Loucy (cell line): Measurements from ENCODE around the gene CPED1.
A peak's percentile ranks its signal among the peaks of the same experiment; 100 is the strongest.

ENCODE experiments used
- H2AFZ ChIP-seq: fragments of 200-600 bp; sonication (generic); 2 replicates; pipeline ENCODE4 v1.6.0; 2016; ENCODE audit warnings: antibody characterized with exemption, mild to moderate bottlenecking, low read length, moderate library complexity
- H3F3A ChIP-seq: fragments of 200-600 bp; 2 replicates; pipeline ENCODE4 v1.6.0; 2016; ENCODE audit warnings: antibody characterized with exemption, low read depth, mild to moderate bottlenecking
- H3K27me3 ChIP-seq: fragments of 200-600 bp; sonication (generic); 2 replicates; pipeline ENCODE4 v1.6.1; 2014; ENCODE audit warnings: low read length, mild to moderate bottlenecking; ENCODE audit not compliant: insufficient read depth, poor library complexity, severe bottlenecking
- H3K36me3 ChIP-seq: fragments of 200-600 bp; sonication (generic); 2 replicates; pipeline ENCODE4 v1.6.1; 2016; ENCODE audit warnings: low read length; ENCODE audit not compliant: insufficient read depth
- H3K4me1 ChIP-seq: fragments of 200-600 bp; sonication (generic); 2 replicates; pipeline ENCODE4 v1.5.1; 2014; ENCODE audit warnings: low read length, mild to moderate bottlenecking; ENCODE audit not compliant: insufficient read depth, poor library complexity, severe bottlenecking
- H3K4me2 ChIP-seq: fragments of 200-600 bp; sonication (generic); 2 replicates; pipeline ENCODE4 v1.6.0; 2014; ENCODE audit warnings: antibody characterized with exemption, low read length, low read depth, mild to moderate bottlenecking; ENCODE audit not compliant: poor library complexity, severe bottlenecking
- H3K4me3 ChIP-seq: fragments of 200-600 bp; sonication (generic); 2 replicates; pipeline ENCODE4 v1.5.1; 2014; ENCODE audit warnings: low read length, mild to moderate bottlenecking, mixed read lengths; ENCODE audit not compliant: poor library complexity, severe bottlenecking
- H3K79me2 ChIP-seq: fragments of 200-600 bp; sonication (generic); 2 replicates; pipeline ENCODE4 v1.6.1; 2014; ENCODE audit warnings: low read length; ENCODE audit not compliant: insufficient read depth
- H3K9ac ChIP-seq: fragments of 200-600 bp; sonication (generic); 2 replicates; pipeline ENCODE4 v1.6.0; 2014; ENCODE audit warnings: mild to moderate bottlenecking, low read depth, low read length, moderate library complexity; ENCODE audit not compliant: poor library complexity, severe bottlenecking
- H3K9me2 ChIP-seq: fragments of 200-600 bp; sonication (generic); replicated peaks from 2 replicates; pipeline ENCODE4 v1.6.1; 2016; ENCODE audit warnings: low read depth, low read length, mixed read lengths
- H3K9me3 ChIP-seq: fragments of 200-600 bp; sonication (generic); 2 replicates; pipeline ENCODE4 v1.6.1; 2014; ENCODE audit warnings: mild to moderate bottlenecking, antibody characterized with exemption, low read length, low read depth; ENCODE audit not compliant: insufficient read depth
- H4K20me1 ChIP-seq: fragments of 200-600 bp; sonication (generic); 2 replicates; pipeline ENCODE4 v1.6.0; 2014; ENCODE audit warnings: antibody characterized with exemption, low read length, mild to moderate bottlenecking; ENCODE audit not compliant: insufficient read depth, poor library complexity, severe bottlenecking
- CTCF ChIP-seq: fragments of 200-600 bp; sonication (generic); conservative IDR thresholded peaks from 2 replicates; pipeline ENCODE4 v1.5.1; 2014; ENCODE audit warnings: mild to moderate bottlenecking, antibody characterized with exemption, low read length
- EZH2phosphoT487 ChIP-seq: fragments of 200-600 bp; IDR thresholded peaks from 2 replicates; pipeline ENCODE4 v1.6.1; 2018; ENCODE audit warnings: antibody characterized with exemption, mild to moderate bottlenecking, moderate library complexity, borderline replicate concordance

The CPED1 gene

GRCh38 chr7:120996988-120997345, 8.5 kb downstream of the CPED1 start:
- peaks cover 32% of the 10 kb centered on the region for H3K4me1 ChIP-seq

GRCh38 chr7:120997882-120998474, 9.5 kb downstream of the CPED1 start:
- Histone ChIP-seq H4K20me1 (no peaks in the 10 kb centered on the region), H3K9me3 (no peaks in the 10 kb centered on the region), H2AFZ (no peak overlapping the region), H3F3A (0 out of 2 replicates have a peak, but pooled peaks cover 4% of the 10 kb centered on the region), H3K4me1 (peaks cover 28% of the 10 kb centered on the region), H3K9ac (no peak overlapping the region), H3K9me2 (no peaks in the 10 kb centered on the region), H3K36me3 (no peaks in the 10 kb centered on the region), H3K4me3 (no peak overlapping the region), H3K4me2 (no peak overlapping the region), H3K27me3 (no peaks in the 10 kb centered on the region), H3K79me2 (no peaks in the 10 kb centered on the region)
- TF ChIP-seq EZH2phosphoT487 (no peak), CTCF (no peak)

More at GRCh38 chr7:120996988-120997345, 8.5 kb downstream of the CPED1 start:
- no peaks in the 10 kb centered on the region for H3K36me3 ChIP-seq
- peak overlapping the region; percentile 45 for H3K4me3 ChIP-seq
- H3K4me2 ChIP-seq, result peak overlapping the region; percentile 52
- no peaks in the 10 kb centered on the region for H3K27me3 ChIP-seq
- 0 out of 2 replicates have a peak, but pooled peaks cover 4% of the 10 kb centered on the region for H3F3A ChIP-seq
- TF ChIP-seq EZH2phosphoT487 (no peak), CTCF (no peak)
- no peaks in the 10 kb centered on the region for H3K9me2 ChIP-seq
- no peak overlapping the region for H3K9ac ChIP-seq
- no peaks in the 10 kb centered on the region for H3K9me3 ChIP-seq
- no peaks in the 10 kb centered on the region for H3K79me2 ChIP-seq
- no peaks in the 10 kb centered on the region for H4K20me1 ChIP-seq
- 0 out of 2 replicates have a peak overlapping the region, but pooled peaks have one; percentile 5 for H2AFZ ChIP-seq

GRCh38 chr7:120998520-120998919, 10.0 kb downstream of the CPED1 start:
- no peaks in the 10 kb centered on the region for H3K9me2 ChIP-seq
- no peaks in the 10 kb centered on the region for H3K27me3 ChIP-seq
- 0 out of 2 replicates have a peak, but pooled peaks cover 4% of the 10 kb centered on the region for H3F3A ChIP-seq
- no peaks in the 10 kb centered on the region for H3K36me3 ChIP-seq
- peaks cover 23% of the 10 kb centered on the region for H3K4me1 ChIP-seq
- H3K4me2 ChIP-seq, result no peak overlapping the region
- no peak for TF ChIP-seq CTCF
- TF ChIP-seq EZH2phosphoT487, result no peak
- H3K9me3 ChIP-seq, result no peaks in the 10 kb centered on the region
- no peak overlapping the region for H3K9ac ChIP-seq
- H3K4me3 ChIP-seq, result no peak overlapping the region
- no peaks in the 10 kb centered on the region for H4K20me1 ChIP-seq
- no peaks in the 10 kb centered on the region for H3K79me2 ChIP-seq
- H2AFZ ChIP-seq, result no peak overlapping the region
